Transverse colon (tissue), 4 donors: ENCODE results near the gene CNKSR3.

Source experiments
- POLR2A ChIP-seq: fragments of 450-650 bp; IDR thresholded peaks from one replicate; pipeline ENCODE4 v1.6.1; 2016; ENCODE audit warnings: antibody characterized with exemption, mild to moderate bottlenecking, moderate library complexity
- POLR2AphosphoS5 ChIP-seq, 3 donors: sonication (generic); formaldehyde crosslinking; IDR thresholded peaks; one replicate each; pipeline ENCODE4 v1.6.1; 2016; ENCODE audit warnings: antibody characterized with exemption in 3 of 3
- TF ChIP-seq, protein P1 (sequence below), 5 experiments: fragments of 200-600 bp in 3 of 5; fragments of 450-650 bp in 2 of 5; sonication (generic) in 3 of 5; IDR thresholded peaks; 1 replicate in 2 of 5; 2 replicates in 3 of 5; pipeline ENCODE4 v1.5.1; 2016 to 2017; ENCODE audit warnings: antibody characterized with exemption in 5 of 5, inconsistent platforms in 3 of 5, mild to moderate bottlenecking in 2 of 5, moderate library complexity in 1 of 5

GRCh38 chr6:154504865-154505449 is 5.5 kb downstream of the CNKSR3 start:
- TF ChIP-seq POLR2A: no peak
- TF ChIP-seq, protein P1, sequence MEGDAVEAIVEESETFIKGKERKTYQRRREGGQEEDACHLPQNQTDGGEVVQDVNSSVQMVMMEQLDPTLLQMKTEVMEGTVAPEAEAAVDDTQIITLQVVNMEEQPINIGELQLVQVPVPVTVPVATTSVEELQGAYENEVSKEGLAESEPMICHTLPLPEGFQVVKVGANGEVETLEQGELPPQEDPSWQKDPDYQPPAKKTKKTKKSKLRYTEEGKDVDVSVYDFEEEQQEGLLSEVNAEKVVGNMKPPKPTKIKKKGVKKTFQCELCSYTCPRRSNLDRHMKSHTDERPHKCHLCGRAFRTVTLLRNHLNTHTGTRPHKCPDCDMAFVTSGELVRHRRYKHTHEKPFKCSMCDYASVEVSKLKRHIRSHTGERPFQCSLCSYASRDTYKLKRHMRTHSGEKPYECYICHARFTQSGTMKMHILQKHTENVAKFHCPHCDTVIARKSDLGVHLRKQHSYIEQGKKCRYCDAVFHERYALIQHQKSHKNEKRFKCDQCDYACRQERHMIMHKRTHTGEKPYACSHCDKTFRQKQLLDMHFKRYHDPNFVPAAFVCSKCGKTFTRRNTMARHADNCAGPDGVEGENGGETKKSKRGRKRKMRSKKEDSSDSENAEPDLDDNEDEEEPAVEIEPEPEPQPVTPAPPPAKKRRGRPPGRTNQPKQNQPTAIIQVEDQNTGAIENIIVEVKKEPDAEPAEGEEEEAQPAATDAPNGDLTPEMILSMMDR (IDR thresholded peaks at IDR 0.05): no peak
- TF ChIP-seq POLR2AphosphoS5 (IDR thresholded peaks at IDR 0.05): no peak
